22Rv1 (cell line): Measurements from ENCODE around the gene DHX34.
"Not testable (repeated sequence)": the region's sequence is repeated elsewhere in the genome, so short reads cannot be mapped to it uniquely, and the experiment has no call there.

Source experiments
- H3K27ac ChIP-seq: fragments of 450-650 bp; 2 replicates; pipeline ENCODE4 v1.5.1; 2017
- CTCF ChIP-seq: fragments of 450-650 bp; IDR thresholded peaks from 2 replicates; pipeline ENCODE4 v1.5.1; 2017; ENCODE audit warnings: mild to moderate bottlenecking
- ZFX ChIP-seq: fragments of 450-650 bp; IDR thresholded peaks from 2 replicates; pipeline ENCODE4 v1.6.1; 2017; ENCODE audit warnings: antibody characterized with exemption, borderline replicate concordance

DHX34 gene

GRCh38 chr19:47378246-47378645, 29.1 kb downstream of the DHX34 start:
- no peak overlapping the region for H3K27ac ChIP-seq
- TF ChIP-seq CTCF (no peak), ZFX (no peak)

DNA sequence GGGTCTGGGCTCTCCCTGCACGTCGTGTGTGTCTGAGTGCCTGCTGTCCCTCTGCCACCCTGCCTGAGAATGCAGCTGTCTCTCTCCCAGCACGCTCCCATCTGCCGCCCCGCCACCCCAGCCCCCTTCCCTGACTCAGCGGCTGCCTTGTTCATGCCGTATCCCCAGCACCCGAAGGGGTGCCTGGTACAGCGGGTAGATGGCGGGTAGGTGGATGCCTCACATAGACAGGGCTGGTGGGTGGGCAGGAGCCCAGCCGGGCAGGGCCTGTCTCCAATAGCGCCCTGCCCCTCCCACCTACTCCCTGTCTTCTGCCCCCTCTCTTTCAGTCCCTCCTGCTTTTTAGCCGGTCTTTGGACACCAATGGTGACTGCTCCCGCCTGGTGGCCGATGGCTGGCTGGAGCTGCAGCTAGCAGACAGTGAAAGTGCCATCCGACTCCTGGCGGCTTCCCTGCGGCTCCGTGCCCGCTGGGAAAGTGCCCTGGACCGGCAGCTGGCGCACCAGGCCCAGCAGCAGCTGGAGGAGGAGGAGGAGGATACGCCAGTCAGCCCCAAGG, 30.3 kb downstream of the DHX34 start:
- no peak for TF ChIP-seq CTCF
- no peak for TF ChIP-seq ZFX

GRCh38 chr19:47380559-47380958, 31.4 kb downstream of the DHX34 start:
- TF ChIP-seq ZFX (no peak), CTCF (no peak)

More for the DNA sequence above, 30.3 kb downstream of the DHX34 start:
- H3K27ac ChIP-seq: no peak overlapping the region

DNA sequence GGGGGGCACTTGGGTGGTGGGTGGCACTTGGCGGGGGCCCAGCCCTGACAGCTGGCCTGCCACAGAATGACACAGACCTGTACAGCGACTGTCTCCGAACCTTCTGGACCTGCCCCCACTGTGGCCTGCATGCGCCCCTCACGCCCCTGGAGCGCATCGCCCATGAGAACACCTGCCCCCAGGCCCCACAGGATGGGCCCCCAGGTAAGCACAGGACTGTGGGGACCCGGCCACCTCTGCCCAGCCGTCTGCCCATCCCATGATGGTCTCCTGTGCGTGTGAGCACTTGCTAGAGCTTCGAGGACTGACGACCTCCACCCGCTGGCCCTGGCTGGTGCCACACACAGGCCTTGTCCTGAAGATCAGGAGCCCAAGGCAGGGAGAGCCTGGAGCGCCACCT, 32.0 kb downstream of the DHX34 start:
- TF ChIP-seq ZFX (no peak), CTCF (no peak)
- no peak overlapping the region for H3K27ac ChIP-seq

More at GRCh38 chr19:47380559-47380958, 31.4 kb downstream of the DHX34 start:
- H3K27ac ChIP-seq: no peak overlapping the region

DNA sequence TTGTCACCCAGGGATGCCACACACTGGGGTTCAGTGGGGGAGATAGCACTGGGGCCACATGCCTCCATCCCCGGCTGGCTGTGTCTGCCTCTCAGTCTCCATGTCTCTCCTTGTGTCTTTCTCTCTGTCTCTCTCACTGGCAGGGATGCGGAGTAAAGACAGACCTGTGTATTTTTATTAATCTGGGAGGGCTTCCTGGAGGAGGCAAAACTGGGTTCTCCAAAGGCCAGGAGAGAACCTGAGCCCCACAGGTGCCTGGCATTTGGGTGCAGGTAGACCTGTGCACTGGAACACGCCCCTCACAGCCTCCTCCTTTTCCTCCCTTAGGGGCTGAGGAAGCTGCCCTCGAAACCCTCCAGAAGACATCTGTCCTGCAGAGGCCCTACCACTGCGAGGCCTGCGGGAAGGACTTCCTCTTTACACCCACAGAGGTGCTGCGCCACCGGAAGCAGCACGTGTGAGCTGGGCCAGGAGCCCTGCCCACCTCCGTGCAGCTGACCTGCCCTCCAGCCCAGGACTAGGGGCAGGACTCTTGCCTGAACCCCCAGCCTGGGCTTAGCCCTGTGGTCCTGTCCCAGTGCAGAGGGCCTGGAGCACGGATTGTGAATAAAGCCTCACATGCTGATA, 32.7 kb downstream of the DHX34 start:
- no peak overlapping the region for H3K27ac ChIP-seq
- TF ChIP-seq CTCF (no peak), ZFX (no peak)

DNA sequence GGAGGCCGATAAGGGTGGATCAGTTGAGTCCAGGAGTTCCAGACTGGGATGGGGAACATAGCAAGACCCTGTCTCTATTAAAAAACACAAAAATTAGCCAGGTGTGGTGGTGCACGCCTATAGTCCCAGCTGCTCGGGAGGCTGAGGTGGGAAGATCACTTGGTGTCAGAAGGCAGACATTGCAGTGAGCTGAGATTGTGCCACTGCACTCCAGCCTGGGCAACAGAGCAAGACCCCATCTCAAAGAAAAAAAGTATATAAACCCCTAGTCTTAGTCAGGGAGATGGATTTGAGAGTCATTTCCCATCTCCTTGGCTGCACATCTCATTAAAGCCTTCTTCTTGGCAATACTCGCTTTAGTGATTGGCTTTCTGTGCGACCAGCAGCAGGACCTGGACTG, 34.8 kb downstream of the DHX34 start:
- not testable (repeated sequence) for H3K27ac ChIP-seq

DNA sequence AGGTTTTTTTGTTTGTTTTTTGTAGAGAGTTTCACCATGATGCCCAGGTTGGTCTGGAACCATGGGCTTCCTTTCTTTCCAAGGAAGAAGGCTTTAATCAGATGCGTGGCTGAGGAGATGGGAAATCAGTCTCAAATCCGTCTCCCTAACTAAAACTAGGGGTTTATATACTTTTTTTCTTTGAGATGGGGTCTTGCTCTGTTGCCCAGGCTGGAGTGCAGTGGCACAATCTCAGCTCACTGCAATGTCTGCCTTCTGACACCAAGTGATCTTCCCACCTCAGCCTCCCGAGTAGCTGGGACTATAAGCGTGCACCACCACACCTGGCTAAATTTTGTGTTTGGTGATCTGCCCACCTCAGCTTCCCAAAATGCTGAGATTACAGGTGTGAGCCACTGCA, 35.4 kb downstream of the DHX34 start:
- H3K27ac ChIP-seq: not testable (repeated sequence)

GRCh38 chr19:47386582-47386981, 37.5 kb downstream of the DHX34 start:
- not testable (repeated sequence) for H3K27ac ChIP-seq

- not testable (repeated sequence) for H3K27ac ChIP-seq
Measured at GRCh38 chr19:47387623-47388022, 38.5 kb downstream of the DHX34 start.

DNA sequence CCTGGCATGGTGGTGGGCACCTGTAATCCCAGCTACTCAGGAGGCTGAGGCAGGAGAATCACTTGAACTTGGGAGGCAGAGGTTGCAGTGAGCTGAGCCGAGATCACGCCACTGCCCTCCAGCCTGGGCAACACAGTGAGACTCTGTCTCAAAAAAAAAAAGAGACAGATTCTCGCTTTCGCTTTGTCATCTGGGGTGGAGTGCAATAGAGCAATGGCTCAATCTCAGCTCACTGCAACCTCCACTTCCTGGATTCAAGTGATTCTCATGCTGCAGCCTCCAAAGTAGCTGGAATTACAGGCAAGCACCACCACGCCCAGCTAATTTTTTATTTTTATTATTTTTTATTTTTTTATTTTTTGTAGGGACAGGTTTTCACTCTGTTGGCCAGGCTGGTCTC, 39.6 kb downstream of the DHX34 start:
- H3K27ac ChIP-seq: not testable (repeated sequence)
